ENCODE data around the gene ATP2C1. TPM values are rescaled to one million over a fixed set of nuclear protein-coding genes. Genes with fewer than 3 reads are reported as not detected.

Gene ATP2C1
- total and polyA plus RNA-seq, 2 experiments from 2014 or later, result 28.1 to 75.7 TPM

- TF ChIP-seq STAT1 (IDR thresholded peaks at IDR 0.05; ENCODE audit: unreplicated experiment) (no peak), ZNF114 (CRISPR knock-in tag; IDR thresholded peaks at IDR 0.05) (no peak), EZH2 (IDR thresholded peaks at IDR 0.05; ENCODE audit: low read depth, unreplicated experiment) (no peak), ZNF331 (CRISPR knock-in tag; IDR thresholded peaks at IDR 0.05; ENCODE audit: low read depth) (no peak), JUNB (IDR thresholded peaks at IDR 0.05; ENCODE audit: unreplicated experiment) (no peak), ZNF462 (CRISPR knock-in tag; IDR thresholded peaks at IDR 0.05) (no peak), REST (IDR thresholded peaks at IDR 0.05; ENCODE audit: unreplicated experiment) (no peak), ETS1 (IDR thresholded peaks at IDR 0.05) (no peak), POLR2AphosphoS5 (IDR thresholded peaks at IDR 0.05; ENCODE audit: low read depth) (no peak), CTCF (conservative IDR thresholded peaks at IDR 0.05; ENCODE audit: low read depth in 2 of 2) (no peak), EZH2phosphoT487 (IDR thresholded peaks at IDR 0.05; ENCODE audit: unreplicated experiment) (no peak), CREB1 (CRISPR knock-in tag; IDR thresholded peaks at IDR 0.05; ENCODE audit: low read depth) (no peak), NANOG (IDR thresholded peaks at IDR 0.05; ENCODE audit: borderline replicate concordance) (no peak)
- 0 out of 2 replicates have a peak, but pooled peaks cover 12% of the 10 kb centered on the region for H4K20me1 ChIP-seq (replicated peaks; ENCODE audit: insufficient read depth)
- no peak overlapping the region for H3K4me2 ChIP-seq
- Mint-ChIP-seq H3K4me1 (no peaks in the 10 kb centered on the region), H3K36me3 (ENCODE audit: low read depth) (peaks cover 18% of the 10 kb centered on the region; the same call in 2 of the 3 replicates), H3K4me3 (no peak overlapping the region), H3K9me3 (no peaks in the 10 kb centered on the region), H3K27ac (no peak overlapping the region), H3K27me3 (ENCODE audit: insufficient read depth, low read depth, poor library complexity) (no peaks in the 10 kb centered on the region)
- peaks cover 5% of the 10 kb centered on the region; the same call in 1 of the 2 replicates for H3K36me3 ChIP-seq (ENCODE audit: insufficient read depth)
- H2AFZ ChIP-seq, result no peak overlapping the region
- no peak overlapping the region for H3K4me3 ChIP-seq
- no peaks in the 10 kb centered on the region for H3F3A ChIP-seq (replicated peaks; ENCODE audit: low read depth)
- H3K9me2 ChIP-seq (ENCODE audit: insufficient read depth), result no peaks in the 10 kb centered on the region
- no peaks in the 10 kb centered on the region for H3K27me3 ChIP-seq (ENCODE audit: insufficient read depth)
- ATAC-seq (peak; percentile 80), DNase-seq (ENCODE audit: low spot score) (peak; percentile 35)
- no peak overlapping the region for H3K27ac ChIP-seq (ENCODE audit: low read depth)
- no peaks in the 10 kb centered on the region for H3K79me2 ChIP-seq (replicated peaks; ENCODE audit: insufficient read depth)
- H3K4me1 ChIP-seq (ENCODE audit: insufficient read depth), result no peaks in the 10 kb centered on the region
Measured at GRCh38 chr3:131020122-131020693, 126.3 kb downstream of the ATP2C1 start.

Measured in GM23338 (cell line).